Thyroid gland (tissue), 4 donors: ENCODE results near the gene ST6GAL2.

Experiments used
- CTCF ChIP-seq, 6 experiments: fragments of 200-600 bp in 3 of 6; fragments of 450-650 bp in 3 of 6; sonication (generic) in 3 of 6; IDR thresholded peaks; one replicate each; pipeline ENCODE4 v1.5.1; 2016 to 2019; ENCODE audit warnings: antibody characterized with exemption in 6 of 6, mild to moderate bottlenecking in 2 of 6, inconsistent platforms in 1 of 6, moderate library complexity in 1 of 6
- POLR2A ChIP-seq, 2 donors: fragments of 450-650 bp; IDR thresholded peaks; one replicate each; pipeline ENCODE4 v1.6.1; 2017; ENCODE audit warnings: antibody characterized with exemption in 2 of 2, mild to moderate bottlenecking in 2 of 2, moderate library complexity in 1 of 2

- no peak for TF ChIP-seq CTCF (IDR thresholded peaks at IDR 0.05)
- TF ChIP-seq POLR2A (IDR thresholded peaks at IDR 0.05), result no peak
These were observed 57.8 kb downstream of the ST6GAL2 start for GRCh38 chr2:106828119-106828518.
